Breast epithelium (tissue), 3 donors: ENCODE data around the gene HOXA11.

ENCODE experiments used
- POLR2AphosphoS5 ChIP-seq, 3 donors: sonication (generic); formaldehyde crosslinking; IDR thresholded peaks; one replicate each; pipeline ENCODE4 v1.6.1; 2017; ENCODE audit warnings: antibody characterized with exemption in 3 of 3
- TF ChIP-seq, protein P1 (sequence below), 3 donors: fragments of 450-650 bp; IDR thresholded peaks; one replicate each; pipeline ENCODE4 v1.5.1; 2016 to 2017; ENCODE audit warnings: antibody characterized with exemption in 3 of 3, mild to moderate bottlenecking in 3 of 3, moderate library complexity in 3 of 3

DNA sequence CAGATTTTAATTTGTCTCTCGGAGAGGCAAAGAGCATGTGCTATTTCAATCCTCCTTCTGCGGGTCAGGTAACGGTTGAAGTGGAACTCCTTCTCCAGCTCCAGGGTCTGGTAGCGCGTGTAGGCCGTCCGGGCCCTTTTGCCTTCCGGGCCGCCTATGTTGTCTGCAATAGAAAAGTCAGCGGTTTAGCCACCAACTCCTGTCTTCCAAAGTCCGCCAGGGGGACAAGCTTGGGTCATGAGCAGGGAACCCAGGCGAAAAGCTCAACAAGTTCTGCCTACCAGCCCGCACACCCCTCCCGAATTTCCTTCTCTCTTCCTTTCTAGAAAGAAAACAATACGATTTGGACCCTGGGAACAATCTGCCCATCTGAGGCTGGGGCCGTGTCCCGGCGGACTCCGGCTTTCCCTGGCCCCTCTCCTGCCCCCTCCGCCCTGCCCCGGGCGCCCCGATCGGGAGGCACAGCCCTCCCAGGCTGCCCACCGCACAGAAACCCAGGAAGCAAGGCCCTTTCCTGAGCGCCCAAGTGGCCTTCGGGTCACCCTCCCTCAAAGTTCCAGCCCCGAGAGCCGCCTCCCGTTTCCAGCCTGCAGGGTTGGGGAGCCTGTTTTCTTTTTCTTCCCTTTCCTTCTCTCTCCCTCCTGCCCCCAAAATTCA, 43.0 kb downstream of the HOXA11 start:
- TF ChIP-seq POLR2AphosphoS5 (IDR thresholded peaks at IDR 0.05), result no peak
- TF ChIP-seq, protein P1, sequence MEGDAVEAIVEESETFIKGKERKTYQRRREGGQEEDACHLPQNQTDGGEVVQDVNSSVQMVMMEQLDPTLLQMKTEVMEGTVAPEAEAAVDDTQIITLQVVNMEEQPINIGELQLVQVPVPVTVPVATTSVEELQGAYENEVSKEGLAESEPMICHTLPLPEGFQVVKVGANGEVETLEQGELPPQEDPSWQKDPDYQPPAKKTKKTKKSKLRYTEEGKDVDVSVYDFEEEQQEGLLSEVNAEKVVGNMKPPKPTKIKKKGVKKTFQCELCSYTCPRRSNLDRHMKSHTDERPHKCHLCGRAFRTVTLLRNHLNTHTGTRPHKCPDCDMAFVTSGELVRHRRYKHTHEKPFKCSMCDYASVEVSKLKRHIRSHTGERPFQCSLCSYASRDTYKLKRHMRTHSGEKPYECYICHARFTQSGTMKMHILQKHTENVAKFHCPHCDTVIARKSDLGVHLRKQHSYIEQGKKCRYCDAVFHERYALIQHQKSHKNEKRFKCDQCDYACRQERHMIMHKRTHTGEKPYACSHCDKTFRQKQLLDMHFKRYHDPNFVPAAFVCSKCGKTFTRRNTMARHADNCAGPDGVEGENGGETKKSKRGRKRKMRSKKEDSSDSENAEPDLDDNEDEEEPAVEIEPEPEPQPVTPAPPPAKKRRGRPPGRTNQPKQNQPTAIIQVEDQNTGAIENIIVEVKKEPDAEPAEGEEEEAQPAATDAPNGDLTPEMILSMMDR (IDR thresholded peaks at IDR 0.05), result no peak
